ENCODE data around the gene EMC8. TPM values are rescaled to one million over a fixed set of nuclear protein-coding genes. Genes with fewer than 3 reads are reported as not detected.

The EMC8 gene
- total RNA-seq, 1 experiment from 2014 or later = 73.0 TPM

- no peaks in the 10 kb centered on the region for H3K27me3 ChIP-seq (ENCODE audit: insufficient read depth, low read length)
- intact Hi-C loops (cut with micrococcal nuclease) = no loop called here
- H3K9me3 ChIP-seq (ENCODE audit: control insufficient read depth in 1 of 2, insufficient read depth in 1 of 2, low read depth in 1 of 2, low read length in 2 of 2) = no peaks in the 10 kb centered on the region
- H3K4me1 ChIP-seq (ENCODE audit: control insufficient read depth in 1 of 2, insufficient read depth in 2 of 2, low read length in 2 of 2) = no peaks in the 10 kb centered on the region
- ChIA-PET RAD21 (ENCODE audit: low non-redundant PET in 1 of 2, low total read pairs in 2 of 2, uncharacterized antibody in 2 of 2, unreplicated experiment in 2 of 2) (no interaction called here), CTCF (no interaction called here), POLR2A (no interaction called here)
- H3K9ac ChIP-seq (ENCODE audit: low read length) = no peak overlapping the region
- H3K4me3 ChIP-seq (replicated peaks in 1 of 2; ENCODE audit: low read depth in 1 of 2, low read length in 2 of 2) = no peak overlapping the region
- BruUV-seq (replicated peaks) = no TSS peak
- no peak overlapping the region for H3K27ac ChIP-seq (ENCODE audit: low read depth, low read length)
- no peak for TF ChIP-seq CTCF (IDR thresholded peaks at IDR 0.05 in 2 of 3, conservative IDR thresholded peaks at IDR 0.05 in 1 of 3; ENCODE audit: borderline replicate concordance in 1 of 3, insufficient read depth in 1 of 3, low read depth in 2 of 3, low read length in 2 of 3)
- no peak for TF ChIP-seq POLR2AphosphoS5 (IDR thresholded peaks at IDR 0.05; ENCODE audit: low read depth, low read length)
- TF ChIP-seq SP1 (IDR thresholded peaks at IDR 0.05; ENCODE audit: low read depth) = no peak
- no peak for TF ChIP-seq ZFX (IDR thresholded peaks at IDR 0.05)
- no peak for TF ChIP-seq RAD21 (IDR thresholded peaks at IDR 0.05; ENCODE audit: low read depth)
- no peak for TF ChIP-seq SIN3A (IDR thresholded peaks at IDR 0.05; ENCODE audit: low read depth)
- TF ChIP-seq POLR2A (IDR thresholded peaks at IDR 0.05; ENCODE audit: borderline replicate concordance, extremely low read depth, insufficient read depth, insufficient read length) = no peak
- no peak for TF ChIP-seq ELF1 (IDR thresholded peaks at IDR 0.05; ENCODE audit: borderline replicate concordance, low read depth)
- no peak for TF ChIP-seq EGR1 (IDR thresholded peaks at IDR 0.05; ENCODE audit: low read depth)
- TF ChIP-seq CEBPB (IDR thresholded peaks at IDR 0.05; ENCODE audit: low read depth) = no peak; the same call in 1 of the 2 replicates
- TF ChIP-seq JUND (IDR thresholded peaks at IDR 0.05) = no peak
- TF ChIP-seq MAX (IDR thresholded peaks at IDR 0.05) = no peak
- no peak for TF ChIP-seq REST (IDR thresholded peaks at IDR 0.05; ENCODE audit: low read depth)
- TF ChIP-seq SRF (IDR thresholded peaks at IDR 0.05; ENCODE audit: low read depth) = no peak
- no peak for TF ChIP-seq TCF7L2 (IDR thresholded peaks at IDR 0.05; ENCODE audit: borderline replicate concordance, extremely low read depth, insufficient read depth, insufficient read length)
- no peak for TF ChIP-seq ZBTB33 (IDR thresholded peaks at IDR 0.05; ENCODE audit: extremely low read depth, insufficient replicate concordance, low read length)
- no peak for TF ChIP-seq ATF3 (IDR thresholded peaks at IDR 0.05)
- TF ChIP-seq CBX3 (IDR thresholded peaks at IDR 0.05; ENCODE audit: low read depth) = no peak
- no peak for TF ChIP-seq ZNF274 (IDR thresholded peaks at IDR 0.05; ENCODE audit: low read depth, low read length)
- H3K79me2 ChIP-seq (ENCODE audit: insufficient read depth, low read length) = no peaks in the 10 kb centered on the region; the same call in 1 of the 2 replicates
- no peaks in the 10 kb centered on the region for H4K20me1 ChIP-seq (ENCODE audit: insufficient read depth)
- no peaks in the 10 kb centered on the region; a peak in 1 of 4 replicates for H3K36me3 ChIP-seq (ENCODE audit: control insufficient read depth in 1 of 2, insufficient read depth in 2 of 2, low read length in 2 of 2)
- H3K9me2 ChIP-seq (ENCODE audit: insufficient read depth) = no peaks in the 10 kb centered on the region
- no peak overlapping the region for H2AFZ ChIP-seq (ENCODE audit: low read depth, low read length, poor library complexity, severe bottlenecking)
- no peak overlapping the region for H3K4me2 ChIP-seq (ENCODE audit: low read length)
- peak; percentile 24 for ATAC-seq
- no peak for DNase-seq (ENCODE audit: low read depth, low spot score)
Observed at GRCh38 chr16:85733155-85733838, 66.0 kb downstream of the EMC8 start.
